Measurements from ENCODE around the gene GUCY2C. TPM values are rescaled to one million over a fixed set of nuclear protein-coding genes. Genes with fewer than 3 reads are reported as not detected.

The GUCY2C gene
- total RNA-seq, 1 experiment from 2014 or later = 1.9 TPM

- Mint-ChIP-seq H3K4me3 (no peak overlapping the region), H3K27ac (no peak overlapping the region), H3K36me3 (ENCODE audit: insufficient read depth in 1 of 3, low read depth in 3 of 3) (no peaks in the 10 kb centered on the region), H3K4me1 (no peaks in the 10 kb centered on the region), H3K27me3 (ENCODE audit: low read depth) (peaks cover 11% of the 10 kb centered on the region), H3K9me3 (no peaks in the 10 kb centered on the region)
- Histone ChIP-seq H3K9ac (ENCODE audit: extremely low read depth, insufficient read length, low read length) (no peak overlapping the region), H3K18ac (ENCODE audit: insufficient read length, low read depth, low read length) (no peak overlapping the region), H4K91ac (ENCODE audit: insufficient read length, low read depth, low read length) (no peak overlapping the region), H2AK5ac (ENCODE audit: insufficient read length, low read length) (no peak overlapping the region), H3K23ac (ENCODE audit: insufficient read length, low read depth, low read length) (no peak overlapping the region), H3K4me1 (ENCODE audit: insufficient read depth, low read length) (no peaks in the 10 kb centered on the region), H4K5ac (ENCODE audit: insufficient read length, low read depth, low read length) (no peak overlapping the region), H3K9me3 (ENCODE audit: control insufficient read depth, low read depth, low read length) (no peaks in the 10 kb centered on the region), H3K56ac (ENCODE audit: insufficient read length, low read depth, low read length) (no peak overlapping the region), H2BK15ac (ENCODE audit: low read depth, low read length) (no peak overlapping the region), H2BK20ac (ENCODE audit: low read depth, low read length, poor library complexity, severe bottlenecking) (no peak overlapping the region), H3T11ph (ENCODE audit: low read length) (no peak overlapping the region), H3K27me3 (ENCODE audit: insufficient read depth, low read length) (peaks cover 3% of the 10 kb centered on the region; the same call in 1 of the 2 replicates), H2BK5ac (ENCODE audit: insufficient read length, low read length) (no peak overlapping the region), H2BK12ac (ENCODE audit: insufficient read length, low read depth, low read length) (no peak overlapping the region), H2BK120ac (ENCODE audit: low read depth, low read length, poor library complexity, severe bottlenecking) (no peak overlapping the region), H3K79me2 (ENCODE audit: insufficient read depth, low read length) (no peaks in the 10 kb centered on the region), H3K14ac (ENCODE audit: insufficient read depth, low read length) (no peak overlapping the region), H3K4ac (ENCODE audit: low read depth, low read length) (no peak overlapping the region), H2AFZ (ENCODE audit: low read length) (no peak overlapping the region), H4K20me1 (ENCODE audit: control insufficient read depth, insufficient read depth, insufficient read length) (no peaks in the 10 kb centered on the region), H3K4me2 (ENCODE audit: insufficient read depth, insufficient read length, low read length) (no peak overlapping the region), H3K23me2 (ENCODE audit: insufficient read length, low read depth, low read length, poor library complexity, severe bottlenecking) (no peaks in the 10 kb centered on the region), H4K8ac (replicated peaks; ENCODE audit: insufficient read length, low read depth, low read length) (no peak overlapping the region), H3K27ac (ENCODE audit: insufficient read length, low read depth, low read length) (no peak overlapping the region), H3K79me1 (ENCODE audit: insufficient read depth, low read depth, low read length, poor library complexity, severe bottlenecking) (no peaks in the 10 kb centered on the region)
- WGBS (ENCODE audit: extremely low coverage, insufficient read length, low lambda C conversion rate) = no CpG with 5 or more reads among the region's 2 CpGs
- DNase-seq = no peak
- TF ChIP-seq, protein P1, sequence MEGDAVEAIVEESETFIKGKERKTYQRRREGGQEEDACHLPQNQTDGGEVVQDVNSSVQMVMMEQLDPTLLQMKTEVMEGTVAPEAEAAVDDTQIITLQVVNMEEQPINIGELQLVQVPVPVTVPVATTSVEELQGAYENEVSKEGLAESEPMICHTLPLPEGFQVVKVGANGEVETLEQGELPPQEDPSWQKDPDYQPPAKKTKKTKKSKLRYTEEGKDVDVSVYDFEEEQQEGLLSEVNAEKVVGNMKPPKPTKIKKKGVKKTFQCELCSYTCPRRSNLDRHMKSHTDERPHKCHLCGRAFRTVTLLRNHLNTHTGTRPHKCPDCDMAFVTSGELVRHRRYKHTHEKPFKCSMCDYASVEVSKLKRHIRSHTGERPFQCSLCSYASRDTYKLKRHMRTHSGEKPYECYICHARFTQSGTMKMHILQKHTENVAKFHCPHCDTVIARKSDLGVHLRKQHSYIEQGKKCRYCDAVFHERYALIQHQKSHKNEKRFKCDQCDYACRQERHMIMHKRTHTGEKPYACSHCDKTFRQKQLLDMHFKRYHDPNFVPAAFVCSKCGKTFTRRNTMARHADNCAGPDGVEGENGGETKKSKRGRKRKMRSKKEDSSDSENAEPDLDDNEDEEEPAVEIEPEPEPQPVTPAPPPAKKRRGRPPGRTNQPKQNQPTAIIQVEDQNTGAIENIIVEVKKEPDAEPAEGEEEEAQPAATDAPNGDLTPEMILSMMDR (conservative IDR thresholded peaks at IDR 0.05) = no peak
These were observed 14.8 kb downstream of the GUCY2C start for GRCh38 chr12:14681625-14682024.

All from H9 (cell line).